Liver (tissue), 9 donors: ENCODE results near the gene ERAP2. TPM values are rescaled to one million over a fixed set of nuclear protein-coding genes. Genes with fewer than 3 reads are reported as not detected.

Experiments
- DNase-seq: peaks from one replicate; pipeline ENCODE4 v3.0.0-alpha.2; 2017; ENCODE audit warnings: low spot score
- H3K27ac ChIP-seq, 2 donors: one replicate each; pipeline ENCODE4 v1.7.0; 2013; ENCODE audit warnings: inconsistent platforms in 2 of 2, low read length in 2 of 2, control low read depth in 1 of 2, low read depth in 1 of 2, mild to moderate bottlenecking in 1 of 2
- H3K27me3 ChIP-seq, 4 donors: one replicate each; pipeline versions ENCODE4 v1.6.1 to v1.7.0; 2013; ENCODE audit warnings: low read length in 3 of 4, inconsistent platforms in 1 of 4, mild to moderate bottlenecking in 1 of 4, moderate library complexity in 1 of 4; ENCODE audit not compliant: control insufficient read depth in 4 of 4, insufficient read depth in 4 of 4
- H3K36me3 ChIP-seq, 4 donors: one replicate each; pipeline versions ENCODE4 v1.6.1 to v1.7.0; 2013; ENCODE audit warnings: low read length in 3 of 4, mild to moderate bottlenecking in 3 of 4, low read depth in 1 of 4, moderate library complexity in 1 of 4; ENCODE audit not compliant: control insufficient read depth in 4 of 4, insufficient read depth in 3 of 4
- H3K4me1 ChIP-seq, 4 donors: one replicate each; pipeline versions ENCODE4 v1.6.1 to v1.7.0; 2013; ENCODE audit warnings: low read length in 3 of 4, mild to moderate bottlenecking in 3 of 4, moderate library complexity in 1 of 4; ENCODE audit not compliant: control insufficient read depth in 4 of 4, insufficient read depth in 4 of 4
- H3K4me3 ChIP-seq, 3 donors: one replicate each; pipeline versions ENCODE4 v1.6.1 to v1.7.0; 2013; ENCODE audit warnings: low read length in 3 of 3, control low read depth in 1 of 3, low read depth in 1 of 3, mild to moderate bottlenecking in 1 of 3
- H3K9ac ChIP-seq, 2 donors: one replicate each; pipeline ENCODE4 v1.7.0; 2013; ENCODE audit warnings: low read length in 2 of 2, mild to moderate bottlenecking in 2 of 2, moderate library complexity in 2 of 2, control low read depth in 1 of 2, low read depth in 1 of 2
- H3K9me3 ChIP-seq, 4 donors: one replicate each; pipeline versions ENCODE4 v1.6.1 to v1.7.0; 2013; ENCODE audit warnings: low read length in 3 of 4; ENCODE audit not compliant: control insufficient read depth in 4 of 4
- ATF3 ChIP-seq: IDR thresholded peaks from 2 replicates; pipeline ENCODE4 v1.6.1; 2016; ENCODE audit warnings: antibody characterized with exemption
- EGR1 ChIP-seq, 2 donors: IDR thresholded peaks; 2 replicates each; pipeline ENCODE4 v1.6.1; 2016 to 2018; ENCODE audit warnings: antibody characterized with exemption in 2 of 2, low read depth in 2 of 2
- FOXA1 ChIP-seq: IDR thresholded peaks from 2 replicates; pipeline ENCODE4 v1.6.1; 2016; ENCODE audit warnings: antibody characterized with exemption
- FOXA2 ChIP-seq: IDR thresholded peaks from 2 replicates; pipeline ENCODE4 v1.6.1; 2016; ENCODE audit warnings: antibody characterized with exemption
- REST ChIP-seq: IDR thresholded peaks from 2 replicates; pipeline ENCODE4 v1.6.1; 2016; ENCODE audit warnings: antibody characterized with exemption, mild to moderate bottlenecking
- SP1 ChIP-seq: IDR thresholded peaks from 2 replicates; pipeline ENCODE4 v1.6.1; 2018; ENCODE audit warnings: antibody characterized with exemption, mild to moderate bottlenecking
- TAF1 ChIP-seq: conservative IDR thresholded peaks from 2 replicates; pipeline ENCODE4 v1.6.1; 2016; ENCODE audit warnings: antibody characterized with exemption, mild to moderate bottlenecking
- WGBS: extraction: QIAGEN DNeasy Blood & Tissue Kit; methylation state at CpG from one replicate; pipeline ENCODE4 v1.1.7; 2013; 5-methylcytosine and 5-hydroxymethylcytosine counted together
- polyA plus RNA-seq, 2 donors: library from polyadenylated mRNA; stranded (reverse) in 1 of 2; unstranded in 1 of 2; fragments of 200-250 nt in 1 of 2; fragments of >200 nt in 1 of 2; fragmentation: Nextera tagmentation in 1 of 2; extraction: Ambion mirVana in 1 of 2; gene quantifications; one replicate each; pipeline versions ENCODE4 v1.2.1 to v1.2.3, GENCODE V29; 2013 to 2015
- total RNA-seq, 2 donors: library from RNA; depleted of rRNA; stranded (reverse); fragments of >200 nt; gene quantifications; one replicate each; pipeline ENCODE4 v1.2.3, GENCODE V29; 2014
- donor health status: healthy.
- donor health status: healthy.
- donor health status: healthy.
- donor health status: healthy.
- donor health status: healthy.

ERAP2 gene
- total and polyA plus RNA-seq, 4 donors, result 1.8 to 15.5 (median 10.7) TPM

- TF ChIP-seq REST (no peak), SP1 (no peak), EGR1 (IDR thresholded peaks at IDR 0.05; ENCODE audit: low read depth in 2 of 2) (no peak), ATF3 (no peak)
Observed at GRCh38 chr5:96942911-96943310, 66.6 kb downstream of the ERAP2 start (continued).

GRCh38 chr5:96943799-96944198 lies 67.5 kb downstream of the ERAP2 start:
- Histone ChIP-seq H3K27me3 (no peaks in the 10 kb centered on the region), H3K27ac (no peak overlapping the region), H3K9me3 (no peaks in the 10 kb centered on the region), H3K4me3 (no peak overlapping the region), H3K9ac (no peak overlapping the region), H3K36me3 (peaks cover 0 to 3% (median 0%) of the 10 kb centered on the region in 4 donors), H3K4me1 (peaks cover 0 to 4% (median 0%) of the 10 kb centered on the region in 4 donors)
- no peak for TF ChIP-seq SP1
- no peak for TF ChIP-seq FOXA1
- no peak for TF ChIP-seq REST
- no peak for DNase-seq
- WGBS, result 98% methylated on average over 1 of the region's 1 CpG

GRCh38 chr5:96945144-96945897 lies 69.0 kb downstream of the ERAP2 start:
- TF ChIP-seq FOXA2 (no peak), TAF1 (no peak)
- peaks cover 0 to 4% (median 0%) of the 10 kb centered on the region in 4 donors for H3K4me1 ChIP-seq

More at GRCh38 chr5:96945144-96945897, 69.0 kb downstream of the ERAP2 start:
- 55% methylated on average over 5 of the region's 5 CpGs for WGBS
- no peaks in the 10 kb centered on the region for H3K27me3 ChIP-seq
- peaks cover 0 to 3% (median 0%) of the 10 kb centered on the region in 4 donors for H3K36me3 ChIP-seq
- no peak overlapping the region for H3K27ac ChIP-seq
- no peak for DNase-seq
- H3K9ac ChIP-seq, result no peak overlapping the region
- no peak overlapping the region for H3K4me3 ChIP-seq
- no peaks in the 10 kb centered on the region for H3K9me3 ChIP-seq
